OCI-LY7 (cell line): ENCODE data around the gene ZNF326. TPM values are rescaled to one million over a fixed set of nuclear protein-coding genes. Genes with fewer than 3 reads are reported as not detected.
A peak's percentile ranks its signal among the peaks of the same experiment; 100 is the strongest.

Source experiments
- BruUV-seq: library from RNA; stranded (reverse); fragments of 400-500 nt; replicated peaks from 2 replicates; lab custom pipeline; 2021; lab: Mats Ljungman, UMichigan
- CTCF ChIA-PET: fragments of 300-600 bp; sonication (Branson Sonifier 250); formaldehyde crosslinking; loops from one replicate; lab custom pipeline; 2022; ENCODE audit warnings: antibody characterized with exemption; ENCODE audit not compliant: unreplicated experiment; lab: Charles Lee
- POLR2A ChIA-PET: fragments of 300-600 bp; sonication (Branson Sonifier 250); formaldehyde crosslinking; loops from one replicate; lab custom pipeline; 2022; ENCODE audit warnings: antibody characterized with exemption; lab: Charles Lee
- DNase-seq: peaks from one replicate; pipeline ENCODE4 v3.0.0-alpha.2; 2015; ENCODE audit warnings: low spot score
- H2AFZ ChIP-seq: fragments of 200-600 bp; sonication (generic), shearing (Covaris generic); 2 replicates; pipeline ENCODE4 v1.6.1; 2014; ENCODE audit warnings: mild to moderate bottlenecking, antibody characterized with exemption, low read length, moderate library complexity
- H3K27ac ChIP-seq: fragments of 200-600 bp; sonication (generic); 2 replicates; pipeline ENCODE4 v1.5.1; 2014; ENCODE audit warnings: mixed run types, low read depth, mild to moderate bottlenecking, moderate library complexity, low read length, inconsistent platforms; ENCODE audit not compliant: poor library complexity, severe bottlenecking
- H3K36me3 ChIP-seq: fragments of 200-600 bp; sonication (generic); 2 replicates; pipeline ENCODE4 v1.6.1; 2014; ENCODE audit warnings: mild to moderate bottlenecking, antibody characterized with exemption, low read length, moderate library complexity, mixed read lengths; ENCODE audit not compliant: insufficient read depth
- H3K4me1 ChIP-seq: fragments of 200-600 bp; sonication (generic); 2 replicates; pipeline ENCODE4 v1.5.1; 2014; ENCODE audit warnings: mild to moderate bottlenecking, low read length; ENCODE audit not compliant: insufficient read depth, poor library complexity, severe bottlenecking
- H3K4me2 ChIP-seq: fragments of 200-600 bp; sonication (generic); 2 replicates; pipeline ENCODE4 v1.6.1; 2014; ENCODE audit warnings: mild to moderate bottlenecking, low read length
- H3K4me3 ChIP-seq: fragments of 200-600 bp; sonication (generic); 2 replicates; pipeline ENCODE4 v1.5.1; 2014; ENCODE audit warnings: mild to moderate bottlenecking, low read depth, low read length; ENCODE audit not compliant: poor library complexity, severe bottlenecking
- H3K79me2 ChIP-seq: fragments of 200-600 bp; sonication (generic); 2 replicates; pipeline ENCODE4 v1.6.1; 2016; ENCODE audit warnings: low read depth, mild to moderate bottlenecking, low read length, moderate library complexity, mixed read lengths; ENCODE audit not compliant: insufficient read depth
- H3K9me2 ChIP-seq: fragments of 200-600 bp; sonication (generic); 2 replicates; pipeline ENCODE4 v1.6.1; 2016; ENCODE audit warnings: mild to moderate bottlenecking, low read length, mixed read lengths; ENCODE audit not compliant: insufficient read depth
- H3K9me3 ChIP-seq: fragments of 200-600 bp; sonication (generic); 2 replicates; pipeline ENCODE4 v1.6.1; 2014; ENCODE audit warnings: mild to moderate bottlenecking, mixed run types, low read length, mixed read lengths
- H4K20me1 ChIP-seq: fragments of 200-600 bp; sonication (generic); 2 replicates; pipeline ENCODE4 v1.6.1; 2014; ENCODE audit warnings: mild to moderate bottlenecking, antibody characterized with exemption, low read length, moderate library complexity, mixed read lengths; ENCODE audit not compliant: insufficient read depth
- EZH2phosphoT487 ChIP-seq: fragments of 200-600 bp; sonication (generic); IDR thresholded peaks from 2 replicates; pipeline ENCODE4 v1.6.1; 2018; ENCODE audit warnings: low read depth, borderline replicate concordance, mild to moderate bottlenecking, mixed run types, antibody characterized with exemption, low read length, moderate library complexity, mixed read lengths
- intact Hi-C: fragments of 100-400 bp; cut with micrococcal nuclease; formaldehyde crosslinking; loops from one replicate; pipeline ENCODE4 v1.10.0; 2022; ENCODE audit not compliant: unreplicated experiment
- total RNA-seq, 2 experiments: library from RNA; depleted of rRNA in 1 of 2; stranded (reverse); fragments of >200 nt in 1 of 2; shearing (Covaris generic) in 1 of 2; gene quantifications; 2 replicates each; pipeline ENCODE4 v1.2.3, GENCODE V29; 2014 to 2022
- TF ChIP-seq, protein P1 (sequence below): fragments of 200-600 bp; sonication (generic); conservative IDR thresholded peaks from 2 replicates; pipeline ENCODE4 v1.5.1; 2014; ENCODE audit warnings: mild to moderate bottlenecking, antibody characterized with exemption, low read length, moderate library complexity, mixed read lengths

Gene ZNF326
- total RNA-seq, 2 experiments from 2014 or later, result 11.5 to 43.5 TPM

DNA sequence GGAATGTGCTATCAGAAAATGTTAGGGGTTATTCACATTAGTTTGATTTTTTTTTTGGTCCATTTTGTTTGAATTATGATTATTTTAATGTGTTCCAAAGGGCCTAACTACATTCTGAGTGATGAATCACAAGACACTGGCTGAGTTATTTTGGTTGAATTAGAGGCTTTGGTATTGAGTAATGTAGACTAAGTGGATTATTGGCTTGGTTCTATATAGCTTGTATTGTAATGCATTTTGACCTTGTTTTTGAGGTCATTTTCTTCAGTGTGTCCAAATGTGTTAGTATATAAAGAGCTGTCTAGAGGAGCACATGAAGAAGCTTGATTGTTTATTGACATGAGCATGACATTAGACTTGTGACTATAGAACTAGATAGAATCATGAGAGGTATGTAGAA, 3.4 kb downstream of the ZNF326 start:
- peaks cover 80% of the 10 kb centered on the region for H3K79me2 ChIP-seq
- TF ChIP-seq, protein P1, sequence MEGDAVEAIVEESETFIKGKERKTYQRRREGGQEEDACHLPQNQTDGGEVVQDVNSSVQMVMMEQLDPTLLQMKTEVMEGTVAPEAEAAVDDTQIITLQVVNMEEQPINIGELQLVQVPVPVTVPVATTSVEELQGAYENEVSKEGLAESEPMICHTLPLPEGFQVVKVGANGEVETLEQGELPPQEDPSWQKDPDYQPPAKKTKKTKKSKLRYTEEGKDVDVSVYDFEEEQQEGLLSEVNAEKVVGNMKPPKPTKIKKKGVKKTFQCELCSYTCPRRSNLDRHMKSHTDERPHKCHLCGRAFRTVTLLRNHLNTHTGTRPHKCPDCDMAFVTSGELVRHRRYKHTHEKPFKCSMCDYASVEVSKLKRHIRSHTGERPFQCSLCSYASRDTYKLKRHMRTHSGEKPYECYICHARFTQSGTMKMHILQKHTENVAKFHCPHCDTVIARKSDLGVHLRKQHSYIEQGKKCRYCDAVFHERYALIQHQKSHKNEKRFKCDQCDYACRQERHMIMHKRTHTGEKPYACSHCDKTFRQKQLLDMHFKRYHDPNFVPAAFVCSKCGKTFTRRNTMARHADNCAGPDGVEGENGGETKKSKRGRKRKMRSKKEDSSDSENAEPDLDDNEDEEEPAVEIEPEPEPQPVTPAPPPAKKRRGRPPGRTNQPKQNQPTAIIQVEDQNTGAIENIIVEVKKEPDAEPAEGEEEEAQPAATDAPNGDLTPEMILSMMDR, result no peak
- no peak for TF ChIP-seq EZH2phosphoT487
- H3K36me3 ChIP-seq, result peaks cover 55% of the 10 kb centered on the region
- H3K4me1 ChIP-seq, result peaks cover 20% of the 10 kb centered on the region
- H3K9me3 ChIP-seq, result no peaks in the 10 kb centered on the region
- H4K20me1 ChIP-seq, result peaks cover 24% of the 10 kb centered on the region
- intact Hi-C loops, result no loop called here
- no TSS peak for BruUV-seq
- H3K27ac ChIP-seq, result no peak overlapping the region
- 0 out of 2 replicates have a peak overlapping the region, but pooled peaks have one; percentile 40 for H3K4me2 ChIP-seq
- POLR2A ChIA-PET, result no interaction called here
- DNase-seq, result no peak
- no peaks in the 10 kb centered on the region for H3K9me2 ChIP-seq
- CTCF ChIA-PET, result no interaction called here
- H3K4me3 ChIP-seq, result no peak overlapping the region
- no peak overlapping the region for H2AFZ ChIP-seq

DNA sequence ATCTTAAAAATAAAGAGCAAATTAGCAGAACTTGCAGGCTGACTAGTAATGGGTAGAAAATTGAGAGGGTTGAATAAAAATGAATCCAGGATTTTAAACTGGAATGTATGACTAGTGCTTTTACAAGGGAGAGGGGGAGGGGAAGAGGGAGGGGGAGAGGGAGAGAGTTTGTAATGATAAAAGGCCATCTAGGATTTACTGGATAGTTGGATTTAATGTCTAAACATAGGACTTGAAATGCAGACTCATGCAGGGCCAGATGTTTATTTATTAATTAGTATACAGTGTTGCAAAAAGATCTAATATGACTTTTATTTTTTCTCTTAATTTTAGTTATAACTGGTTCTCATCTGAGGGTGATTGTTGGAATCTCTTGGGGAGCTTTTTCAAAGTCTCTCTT, 4.3 kb downstream of the ZNF326 start:
- no TSS peak for BruUV-seq
- H2AFZ ChIP-seq, result no peak overlapping the region
- peaks cover 24% of the 10 kb centered on the region for H4K20me1 ChIP-seq
- POLR2A ChIA-PET, result no interaction called here
- H3K79me2 ChIP-seq, result peaks cover 89% of the 10 kb centered on the region
- CTCF ChIA-PET, result no interaction called here
- no peak overlapping the region for H3K4me2 ChIP-seq
- no peak for TF ChIP-seq EZH2phosphoT487
- TF ChIP-seq, protein P1, result no peak
- H3K36me3 ChIP-seq, result peaks cover 59% of the 10 kb centered on the region
- intact Hi-C loops, result no loop called here
- H3K9me3 ChIP-seq, result no peaks in the 10 kb centered on the region
- H3K27ac ChIP-seq, result no peak overlapping the region
- no peak overlapping the region for H3K4me3 ChIP-seq
- H3K4me1 ChIP-seq, result peaks cover 17% of the 10 kb centered on the region
- no peaks in the 10 kb centered on the region for H3K9me2 ChIP-seq
- DNase-seq, result no peak

DNA sequence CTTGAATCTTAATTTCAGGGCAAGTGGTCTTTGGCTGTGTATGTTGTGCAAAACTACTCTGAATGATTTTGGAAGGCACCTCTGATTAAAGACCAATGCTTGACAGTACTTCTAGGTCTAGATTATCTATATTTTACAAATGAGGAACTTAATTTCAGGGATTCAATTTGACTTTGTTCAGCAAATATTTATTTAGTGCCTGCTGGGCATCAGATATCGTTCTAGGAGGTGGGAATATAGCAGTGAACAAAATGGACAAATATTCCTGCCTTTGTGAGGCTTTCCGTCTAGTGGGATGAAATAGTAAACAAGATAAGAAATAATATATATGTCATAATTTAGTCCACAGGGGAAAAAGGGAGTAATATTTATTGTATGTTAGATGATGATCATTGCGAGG, 4.7 kb downstream of the ZNF326 start:
- no TSS peak for BruUV-seq
- ChIA-PET CTCF (no interaction called here), POLR2A (no interaction called here)
- intact Hi-C loops, result no loop called here
- Histone ChIP-seq H3K79me2 (peaks cover 94% of the 10 kb centered on the region), H3K9me3 (no peaks in the 10 kb centered on the region), H3K36me3 (peaks cover 59% of the 10 kb centered on the region), H3K4me1 (peaks cover 16% of the 10 kb centered on the region), H3K4me3 (no peak overlapping the region), H3K27ac (no peak overlapping the region), H3K4me2 (no peak overlapping the region), H4K20me1 (peaks cover 24% of the 10 kb centered on the region), H2AFZ (no peak overlapping the region), H3K9me2 (no peaks in the 10 kb centered on the region)
- DNase-seq, result no peak
- TF ChIP-seq EZH2phosphoT487, result no peak
- TF ChIP-seq, protein P1, result no peak
